T-helper 1 cell treated with Interleukin-12 subunit alpha and Interleukin-12 subunit beta and Interleukin-4 antibody, amounts not matched to agents 30 μg/mL and 1 μg/mL, for 36 hours (primary cell): Measurements from ENCODE around the gene KIAA1217.

Source experiments
- H3K27ac Mint-ChIP-seq: one replicate; pipeline ENCODE4 v1.8.0; 2021; ENCODE audit warnings: mild to moderate bottlenecking, mixed read lengths
- H3K27me3 Mint-ChIP-seq: one replicate; pipeline ENCODE4 v1.8.0; 2021; ENCODE audit warnings: low read depth, mixed read lengths
- H3K36me3 Mint-ChIP-seq: one replicate; pipeline ENCODE4 v1.8.0; 2021; ENCODE audit warnings: low read depth, mixed read lengths
- H3K4me1 Mint-ChIP-seq: one replicate; pipeline ENCODE4 v1.8.0; 2021; ENCODE audit warnings: low read depth, mixed read lengths
- H3K4me3 Mint-ChIP-seq: one replicate; pipeline ENCODE4 v1.8.0; 2021; ENCODE audit warnings: mild to moderate bottlenecking, moderate library complexity, mixed read lengths
- H3K9me3 Mint-ChIP-seq: one replicate; pipeline ENCODE4 v1.8.0; 2021; ENCODE audit warnings: mixed read lengths

KIAA1217 gene

GRCh38 chr10:24579448-24579847 lies 370.5 kb downstream of the KIAA1217 start:
- Mint-ChIP-seq H3K36me3 (peaks cover 5% of the 10 kb centered on the region), H3K27me3 (peaks cover 8% of the 10 kb centered on the region), H3K4me1 (peaks cover 6% of the 10 kb centered on the region), H3K9me3 (no peaks in the 10 kb centered on the region), H3K27ac (no peak overlapping the region), H3K4me3 (no peak overlapping the region)

- Mint-ChIP-seq H3K4me1 (peaks cover 6% of the 10 kb centered on the region), H3K36me3 (peaks cover 6% of the 10 kb centered on the region), H3K4me3 (no peak overlapping the region), H3K9me3 (no peaks in the 10 kb centered on the region), H3K27me3 (peaks cover 5% of the 10 kb centered on the region), H3K27ac (no peak overlapping the region)
These were observed 371.0 kb downstream of the KIAA1217 start for GRCh38 chr10:24579906-24580305.

- Mint-ChIP-seq H3K9me3 (no peaks in the 10 kb centered on the region), H3K4me1 (no peaks in the 10 kb centered on the region), H3K4me3 (no peak overlapping the region), H3K27ac (peak overlapping the region; percentile 36), H3K27me3 (no peaks in the 10 kb centered on the region), H3K36me3 (peaks cover 43% of the 10 kb centered on the region)
These were observed 380.3 kb downstream of the KIAA1217 start for GRCh38 chr10:24589265-24589664.

GRCh38 chr10:24590697-24591457 lies 381.9 kb downstream of the KIAA1217 start:
- Mint-ChIP-seq H3K4me3 (no peak overlapping the region), H3K4me1 (no peaks in the 10 kb centered on the region), H3K27ac (no peak overlapping the region), H3K9me3 (no peaks in the 10 kb centered on the region), H3K27me3 (no peaks in the 10 kb centered on the region), H3K36me3 (peaks cover 49% of the 10 kb centered on the region)

- peaks cover 2% of the 10 kb centered on the region for H3K4me1 Mint-ChIP-seq
- no peak overlapping the region for H3K4me3 Mint-ChIP-seq
- H3K36me3 Mint-ChIP-seq: peaks cover 50% of the 10 kb centered on the region
- H3K27ac Mint-ChIP-seq: no peak overlapping the region
- H3K27me3 Mint-ChIP-seq: no peaks in the 10 kb centered on the region
- H3K9me3 Mint-ChIP-seq: no peaks in the 10 kb centered on the region
These were observed 387.4 kb downstream of the KIAA1217 start for GRCh38 chr10:24596217-24596930.

- H3K36me3 Mint-ChIP-seq: peaks cover 46% of the 10 kb centered on the region
- no peaks in the 10 kb centered on the region for H3K9me3 Mint-ChIP-seq
- H3K4me1 Mint-ChIP-seq: peaks cover 3% of the 10 kb centered on the region
- no peaks in the 10 kb centered on the region for H3K27me3 Mint-ChIP-seq
- no peak overlapping the region for H3K4me3 Mint-ChIP-seq
- H3K27ac Mint-ChIP-seq: no peak overlapping the region
These were observed 388.5 kb downstream of the KIAA1217 start for GRCh38 chr10:24597426-24597825.
